Spinal cord (tissue), 10 donors: ENCODE measurements around the gene DDX52. TPM values are rescaled to one million over a fixed set of nuclear protein-coding genes. Genes with fewer than 3 reads are reported as not detected.
A peak's percentile ranks its signal among the peaks of the same experiment; 100 is the strongest.
"Not testable (repeated sequence)": the region's sequence is repeated elsewhere in the genome, so short reads cannot be mapped to it uniquely, and the experiment has no call there.

Source experiments
- DNase-seq, 6 donors: peaks; one replicate each; pipeline versions ENCODE4 v3.0.0 to v3.0.0-alpha.2; 2013 to 2015; ENCODE audit warnings: low spot score in 6 of 6, low read depth in 4 of 6
- H3K27ac ChIP-seq: one replicate; pipeline ENCODE4 v1.5.1; 2013; ENCODE audit warnings: low read depth, low read length, control low read depth
- H3K27me3 ChIP-seq: one replicate; pipeline ENCODE4 v1.6.1; 2013; ENCODE audit warnings: low read length; ENCODE audit not compliant: control insufficient read depth, insufficient read depth
- H3K36me3 ChIP-seq: one replicate; pipeline ENCODE4 v1.6.1; 2013; ENCODE audit warnings: low read length; ENCODE audit not compliant: control insufficient read depth, insufficient read depth
- H3K4me1 ChIP-seq: one replicate; pipeline ENCODE4 v1.6.1; 2013; ENCODE audit warnings: low read length; ENCODE audit not compliant: control insufficient read depth, insufficient read depth
- H3K4me3 ChIP-seq: one replicate; pipeline ENCODE4 v1.5.1; 2013; ENCODE audit warnings: low read depth, low read length, control low read depth
- H3K9me3 ChIP-seq: one replicate; pipeline ENCODE4 v1.6.1; 2013; ENCODE audit warnings: low read length; ENCODE audit not compliant: control insufficient read depth, insufficient read depth
- WGBS: methylation state at CpG from one replicate; pipeline ENCODE4 v1.1.5; 2013; ENCODE audit warnings: missing lambda C conversion rate; ENCODE audit not compliant: insufficient coverage; 5-methylcytosine and 5-hydroxymethylcytosine counted together
- polyA plus RNA-seq, 2 donors: library from polyadenylated mRNA; unstranded; fragments of 120-200 nt; gene quantifications; one replicate each; pipeline ENCODE4 v1.2.1, GENCODE V29; 2013; ENCODE audit not compliant: insufficient read length in 2 of 2
- total RNA-seq, 2 donors: library from RNA; depleted of rRNA in 1 of 2; stranded (reverse); fragments of 120-200 nt in 1 of 2; fragments of >200 nt in 1 of 2; gene quantifications; one replicate each; pipeline versions ENCODE4 v1.2.3 to v1.2.4, GENCODE V29; 2013 to 2014
- donor health status: healthy.

Gene DDX52
- total and polyA plus RNA-seq, 4 donors: 24.3 to 33.2 (median 28.2) TPM

GRCh38 chr17:37637956-37638355, 5.3 kb downstream of the DDX52 start:
- Histone ChIP-seq H3K27ac (no peak overlapping the region), H3K9me3 (no peaks in the 10 kb centered on the region), H3K36me3 (peaks cover 26% of the 10 kb centered on the region), H3K4me1 (peaks cover 5% of the 10 kb centered on the region), H3K27me3 (no peaks in the 10 kb centered on the region), H3K4me3 (no peak overlapping the region)
- DNase-seq: no peak

- not testable (repeated sequence) for H3K27ac ChIP-seq, H3K9me3 ChIP-seq, H3K4me1 ChIP-seq, DNase-seq, H3K4me3 ChIP-seq, H3K27me3 ChIP-seq
- H3K36me3 ChIP-seq: peaks cover 34% of the 10 kb centered on the region
- no CpG with 5 or more reads among the region's 6 CpGs for WGBS
These were observed 26.8 kb downstream of the DDX52 start for GRCh38 chr17:37616430-37616829.

- Histone ChIP-seq H3K9me3 (no peaks in the 10 kb centered on the region), H3K4me1 (peaks cover 5% of the 10 kb centered on the region), H3K36me3 (peaks cover 35% of the 10 kb centered on the region), H3K4me3 (no peak overlapping the region), H3K27ac (no peak overlapping the region), H3K27me3 (no peaks in the 10 kb centered on the region)
- no peak for DNase-seq
- WGBS: 100% methylated on average over 2 of the region's 2 CpGs
These were observed 28.4 kb downstream of the DDX52 start for GRCh38 chr17:37614823-37615222.

- H3K27ac ChIP-seq: no peak overlapping the region
- H3K9me3 ChIP-seq: no peaks in the 10 kb centered on the region
- H3K36me3 ChIP-seq: peaks cover 32% of the 10 kb centered on the region
- no peak for DNase-seq
- no peaks in the 10 kb centered on the region for H3K27me3 ChIP-seq
- WGBS: 80% methylated on average over 1 of the region's 5 CpGs
- H3K4me3 ChIP-seq: no peak overlapping the region
- peaks cover 5% of the 10 kb centered on the region for H3K4me1 ChIP-seq
These were observed 28.9 kb downstream of the DDX52 start for GRCh38 chr17:37614391-37614790.

- Histone ChIP-seq H3K9me3 (no peaks in the 10 kb centered on the region), H3K4me1 (peaks cover 10% of the 10 kb centered on the region), H3K27ac (no peak overlapping the region), H3K36me3 (peaks cover 22% of the 10 kb centered on the region), H3K27me3 (no peaks in the 10 kb centered on the region), H3K4me3 (no peak overlapping the region)
- WGBS: no CpG with 5 or more reads among the region's 1 CpG
- DNase-seq: no peak
These were observed 32.3 kb downstream of the DDX52 start for GRCh38 chr17:37610971-37611370.

GRCh38 chr17:37610041-37610420, 33.2 kb downstream of the DDX52 start:
- not testable (repeated sequence) for H3K4me3 ChIP-seq, H3K4me1 ChIP-seq, DNase-seq, H3K9me3 ChIP-seq, H3K27me3 ChIP-seq
- WGBS: 100% methylated on average over 3 of the region's 5 CpGs
- Histone ChIP-seq H3K27ac (peak overlapping the region; percentile 87), H3K36me3 (peaks cover 15% of the 10 kb centered on the region)

GRCh38 chr17:37609170-37610040, 33.8 kb downstream of the DDX52 start, which contains the start of gene SYNRG:
Gene SYNRG (minus strand): TSS chr17:37609418. CDS start chr17:37609355, 63 bp downstream.
- H3K4me3 ChIP-seq: peak within 1 kb of the TSS; percentile 92
- H3K27me3 ChIP-seq: no peaks in the 10 kb centered on the region
- peak; percentile 83 to 99 (median 94) for DNase-seq
- H3K4me1 ChIP-seq: peaks cover 10% of the 10 kb centered on the region
- 3% methylated on average over 54 of the region's 60 CpGs for WGBS
- peaks cover 15% of the 10 kb centered on the region for H3K36me3 ChIP-seq
- H3K27ac ChIP-seq: peak within 1 kb of the TSS; percentile 94
- H3K9me3 ChIP-seq: no peaks in the 10 kb centered on the region

- Histone ChIP-seq H3K4me1 (peaks cover 10% of the 10 kb centered on the region), H3K27ac (peak overlapping the region; percentile 94), H3K9me3 (no peaks in the 10 kb centered on the region), H3K36me3 (peaks cover 12% of the 10 kb centered on the region), H3K27me3 (no peaks in the 10 kb centered on the region), H3K4me3 (peak overlapping the region; percentile 92)
- peak in 5 of 6 donors; percentile 38 to 85 (median 51) for DNase-seq
- 0% methylated on average over 20 of the region's 26 CpGs for WGBS
These were observed 34.7 kb downstream of the DDX52 start for GRCh38 chr17:37608351-37609169.

GRCh38 chr17:37607637-37608331, 35.5 kb downstream of the DDX52 start:
- H3K27ac ChIP-seq: no peak overlapping the region

More at GRCh38 chr17:37607637-37608331, 35.5 kb downstream of the DDX52 start:
- Histone ChIP-seq H3K36me3 (peaks cover 12% of the 10 kb centered on the region), H3K4me3 (peak overlapping the region; percentile 92), H3K27me3 (no peaks in the 10 kb centered on the region), H3K9me3 (no peaks in the 10 kb centered on the region), H3K4me1 (peaks cover 10% of the 10 kb centered on the region)
- peak in 1 of 6 donors; percentile 2 for DNase-seq
- 88% methylated on average over 12 of the region's 26 CpGs for WGBS
